PFSK-1 (cell line): ENCODE data around the gene TTC28.

Experiments
- POLR2AphosphoS5 ChIP-seq: IDR thresholded peaks from 2 replicates; pipeline ENCODE4 v1.6.1; 2012; ENCODE audit warnings: low read depth, mild to moderate bottlenecking, control low read depth, low read length, moderate library complexity
- REST ChIP-seq, 2 experiments: IDR thresholded peaks; 2 replicates each; pipeline versions ENCODE4 v1.6.1 to v1.8.0; 2011 to 2012; ENCODE audit warnings: low read depth in 2 of 2, low read length in 2 of 2, control low read depth in 1 of 2, inconsistent platforms in 1 of 2, mild to moderate bottlenecking in 1 of 2, moderate library complexity in 1 of 2; ENCODE audit not compliant: insufficient read depth in 1 of 2
- SIN3A ChIP-seq: IDR thresholded peaks from 2 replicates; pipeline ENCODE4 v1.6.1; 2012; ENCODE audit warnings: mild to moderate bottlenecking, low read length, moderate library complexity, borderline replicate concordance; ENCODE audit not compliant: insufficient read depth
- TAF1 ChIP-seq: IDR thresholded peaks from 2 replicates; pipeline ENCODE4 v1.6.1; 2012; ENCODE audit warnings: low read length, control low read depth, borderline replicate concordance; ENCODE audit not compliant: insufficient read depth

GRCh38 chr22:28310299-28310698 lies 369.3 kb downstream of the TTC28 start:
- TF ChIP-seq TAF1 (no peak), REST (IDR thresholded peaks at IDR 0.05; ENCODE audit: insufficient read depth in 1 of 2, low read depth in 2 of 2, low read length in 2 of 2) (no peak), POLR2AphosphoS5 (no peak), SIN3A (no peak)
